Activated CD4-positive, alpha-beta T cell treated with anti-CD3 and anti-CD28 coated beads for 24 hours (primary cell): ENCODE measurements around the gene ST8SIA5.

ENCODE experiments used
- DNase-seq, 2 donors: peaks; one replicate each; pipeline ENCODE4 v3.0.0-alpha.2; 2020; ENCODE audit warnings: low read depth in 2 of 2

The ST8SIA5 gene

DNA sequence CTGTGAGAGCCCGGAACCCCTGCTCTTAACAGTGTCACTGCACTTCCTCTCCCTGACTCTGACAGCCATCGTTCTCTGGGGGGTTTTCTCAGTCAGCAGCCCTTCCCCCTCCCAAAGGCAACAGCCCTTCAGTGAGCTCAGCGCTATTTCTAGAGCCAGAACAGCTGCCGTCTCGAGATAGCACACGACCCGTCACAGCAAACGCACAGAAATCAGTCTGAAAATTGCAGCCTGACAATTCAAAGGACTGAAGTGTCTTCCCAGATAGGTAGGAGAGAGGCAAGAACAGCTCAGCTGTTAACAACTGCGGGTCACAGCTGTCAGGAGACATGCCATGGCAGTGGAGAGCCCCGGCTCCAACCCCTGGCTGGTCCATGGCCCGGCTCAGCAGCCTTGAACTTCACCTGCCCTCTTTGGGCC lies 45.4 kb downstream of the ST8SIA5 start:
- DNase-seq = no peak

DNA sequence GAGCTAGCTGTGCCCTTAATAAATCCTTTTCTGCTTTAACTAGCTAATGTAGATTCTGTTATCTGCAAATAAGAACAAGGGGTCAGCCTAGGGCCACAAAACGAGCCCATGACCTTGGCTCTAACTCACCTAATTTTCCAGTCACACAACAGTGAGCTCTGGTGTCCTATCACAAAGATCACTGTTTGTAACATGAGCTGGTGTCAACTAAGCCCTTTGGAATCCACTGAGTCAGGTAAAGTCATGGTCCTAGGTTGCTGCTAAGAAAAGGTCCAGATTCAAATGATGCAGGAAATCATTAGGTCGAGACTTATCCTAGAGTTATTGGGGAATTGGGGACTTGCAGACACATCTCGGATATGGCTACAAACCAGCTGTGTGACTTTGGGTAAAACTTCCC lies 49.9 kb downstream of the ST8SIA5 start:
- DNase-seq = no peak

DNA sequence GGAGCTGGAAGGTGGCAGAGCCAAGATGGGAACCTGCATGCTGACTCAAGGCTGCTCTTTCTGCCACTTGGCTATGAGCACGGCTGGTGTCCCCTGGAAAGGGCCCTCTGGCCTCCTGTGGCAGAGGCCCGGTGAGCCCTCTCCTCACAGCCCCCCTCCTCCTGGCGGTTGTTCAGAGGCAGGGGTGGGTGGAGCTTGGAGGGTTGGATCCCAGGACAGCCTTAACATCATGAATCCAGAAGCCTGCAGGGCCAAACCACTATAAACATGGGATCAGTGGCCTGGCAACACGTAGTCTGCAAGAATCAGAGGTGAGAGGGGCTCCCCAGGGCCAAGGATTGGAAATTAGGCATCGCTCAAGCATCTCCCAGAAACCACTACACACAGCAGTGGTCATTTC lies 51.3 kb downstream of the ST8SIA5 start:
- DNase-seq = no peak

DNA sequence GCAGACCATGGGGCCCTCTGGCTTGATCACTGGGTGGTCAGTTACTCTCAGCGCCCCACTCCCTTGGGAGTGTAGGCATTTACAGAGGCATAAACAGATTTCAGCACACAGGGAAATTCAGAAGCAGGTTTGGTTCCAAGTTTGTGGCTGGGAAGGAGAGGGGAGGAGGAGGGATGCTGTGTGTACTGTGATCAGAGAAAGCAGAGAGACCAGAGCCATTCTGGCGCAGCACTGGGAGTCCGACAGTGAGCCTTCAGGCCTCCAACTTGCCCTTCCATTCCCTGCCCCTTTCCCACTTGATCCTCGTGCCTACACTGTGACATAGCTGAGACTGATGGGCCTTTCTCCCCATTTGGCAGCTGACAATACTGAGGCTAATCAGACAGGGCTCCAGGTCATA lies 52.0 kb downstream of the ST8SIA5 start:
- no peak for DNase-seq

DNA sequence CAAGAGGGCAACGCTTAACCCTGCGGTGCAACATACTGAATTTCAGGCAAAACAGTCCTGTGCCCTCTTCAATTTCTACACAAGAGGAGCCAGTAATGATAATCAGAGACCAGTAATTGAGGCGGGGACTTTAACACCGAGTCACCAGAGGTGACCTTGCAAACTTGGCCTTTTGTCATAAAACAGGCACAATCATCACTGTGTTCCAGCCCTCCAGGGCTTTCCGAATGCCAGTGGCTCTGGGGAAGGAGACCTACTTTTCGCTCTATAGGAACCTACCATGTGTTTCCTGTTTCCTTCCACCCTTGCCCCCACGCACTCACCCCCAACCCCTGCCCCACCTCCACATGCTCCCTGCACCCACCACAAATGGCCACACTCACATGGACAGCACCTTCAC lies 52.7 kb downstream of the ST8SIA5 start:
- DNase-seq = no peak

DNA sequence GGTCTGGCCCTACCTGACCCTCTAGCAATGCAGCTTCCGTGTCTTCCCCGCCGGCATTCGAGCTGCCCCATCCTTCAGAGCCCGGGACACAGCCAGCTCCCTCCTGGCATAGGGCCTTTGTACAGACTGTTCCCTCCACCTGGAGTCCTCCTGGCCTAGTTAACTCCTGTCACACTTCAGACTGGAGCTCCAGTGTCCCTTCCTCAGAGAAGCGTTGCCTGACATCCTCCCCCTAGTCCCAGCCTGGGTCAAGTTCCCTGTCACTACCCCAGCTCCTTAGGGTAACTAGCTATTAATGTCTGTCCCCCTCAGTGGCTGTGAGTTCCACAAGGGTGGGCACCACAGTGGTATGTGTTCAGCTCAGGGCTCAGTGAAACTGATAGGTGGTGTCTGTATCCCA lies 54.4 kb downstream of the ST8SIA5 start:
- no peak for DNase-seq

DNA sequence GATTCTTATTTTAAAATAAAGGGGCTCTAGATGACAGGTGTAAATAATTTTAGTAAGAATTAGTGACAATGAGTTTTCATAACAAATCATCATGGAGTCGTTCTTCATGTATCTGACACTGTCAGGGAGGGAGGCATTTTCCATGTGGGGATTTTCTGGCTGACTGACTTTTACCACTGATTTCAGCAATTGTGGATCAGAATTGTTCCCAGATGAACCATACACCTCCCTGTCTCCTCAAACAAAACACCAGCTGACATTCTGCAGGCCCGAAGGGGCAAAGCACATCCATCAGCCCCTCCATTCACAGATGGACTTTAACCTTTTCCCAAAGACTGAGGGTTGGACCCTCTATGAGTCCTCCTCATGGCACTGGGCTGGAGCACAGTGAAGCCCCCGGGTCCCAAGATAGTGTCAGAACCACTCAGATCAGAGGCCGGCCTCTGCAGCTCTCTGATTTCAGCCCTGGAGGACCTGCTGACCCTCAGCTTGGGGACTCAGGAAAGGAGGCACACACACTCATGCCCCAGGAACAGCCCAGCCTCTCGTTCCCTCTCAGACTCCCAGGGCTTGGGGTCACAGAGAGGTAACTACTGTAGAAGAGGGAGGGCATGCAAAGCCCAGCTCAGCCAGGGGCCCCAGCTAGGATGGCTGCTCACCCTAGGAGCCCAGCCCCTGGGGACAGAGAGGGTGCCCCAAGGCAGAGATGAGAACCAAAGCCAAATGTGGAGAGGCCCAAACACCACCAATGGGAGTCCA lies 56.6 kb downstream of the ST8SIA5 start:
- DNase-seq = no peak

DNA sequence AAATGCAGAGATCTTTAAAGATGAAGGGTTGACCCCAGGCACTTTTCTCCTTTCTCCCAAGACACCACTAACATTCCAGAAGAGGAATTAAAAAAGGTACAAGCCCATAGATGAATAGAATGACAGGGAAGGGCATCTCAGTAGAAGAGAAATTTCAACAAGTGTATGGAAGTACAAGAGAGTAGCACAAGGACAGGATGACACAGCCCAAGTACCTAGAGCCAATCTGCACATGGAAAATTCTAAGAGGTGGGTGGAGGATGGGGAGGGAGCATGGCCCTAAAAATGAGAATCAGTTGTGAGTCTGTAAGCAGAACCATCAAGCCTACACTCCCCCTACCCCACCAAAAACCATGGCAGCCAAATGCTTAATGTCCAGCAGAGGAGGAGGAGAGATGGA lies 60.2 kb downstream of the ST8SIA5 start:
- DNase-seq = no peak

DNA sequence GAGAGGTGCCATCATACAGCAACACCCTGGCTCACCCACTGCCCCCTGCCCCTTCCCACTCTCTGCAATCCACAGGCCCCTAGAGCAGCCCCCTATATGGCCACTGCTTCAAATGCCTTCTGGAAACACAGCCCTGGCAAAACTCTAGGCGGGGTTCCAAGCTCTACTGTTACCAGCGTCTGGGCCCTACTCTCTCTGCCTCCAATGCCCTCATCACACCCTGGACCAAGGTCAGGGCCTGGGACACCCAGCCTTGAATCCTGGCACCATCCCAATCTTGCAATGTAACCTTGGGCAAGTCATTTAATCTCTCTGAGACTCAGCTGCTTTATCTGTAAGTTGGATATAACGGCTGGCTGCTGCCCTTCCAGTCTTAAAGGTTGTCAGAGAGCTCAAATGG lies 60.6 kb downstream of the ST8SIA5 start:
- DNase-seq = no peak

DNA sequence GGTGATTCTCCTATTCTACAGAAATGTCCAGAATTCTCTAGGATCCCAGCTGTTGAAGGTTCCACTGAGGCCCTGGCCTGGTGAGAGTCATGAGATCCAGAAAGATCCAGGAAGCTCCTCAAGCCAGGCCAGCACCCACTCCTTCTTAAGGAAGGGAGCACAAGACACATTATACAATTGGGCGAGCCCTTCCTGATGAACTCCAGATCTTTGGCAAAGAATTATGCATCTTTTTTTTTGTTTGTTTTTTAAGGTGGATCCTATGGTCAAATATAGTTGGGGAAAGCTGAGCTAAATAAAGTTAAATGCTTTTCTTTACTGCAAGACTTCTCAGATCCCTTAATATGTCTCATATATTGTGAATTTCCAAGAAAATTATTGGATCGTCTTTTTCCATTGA lies 62.9 kb downstream of the ST8SIA5 start:
- no peak for DNase-seq

DNA sequence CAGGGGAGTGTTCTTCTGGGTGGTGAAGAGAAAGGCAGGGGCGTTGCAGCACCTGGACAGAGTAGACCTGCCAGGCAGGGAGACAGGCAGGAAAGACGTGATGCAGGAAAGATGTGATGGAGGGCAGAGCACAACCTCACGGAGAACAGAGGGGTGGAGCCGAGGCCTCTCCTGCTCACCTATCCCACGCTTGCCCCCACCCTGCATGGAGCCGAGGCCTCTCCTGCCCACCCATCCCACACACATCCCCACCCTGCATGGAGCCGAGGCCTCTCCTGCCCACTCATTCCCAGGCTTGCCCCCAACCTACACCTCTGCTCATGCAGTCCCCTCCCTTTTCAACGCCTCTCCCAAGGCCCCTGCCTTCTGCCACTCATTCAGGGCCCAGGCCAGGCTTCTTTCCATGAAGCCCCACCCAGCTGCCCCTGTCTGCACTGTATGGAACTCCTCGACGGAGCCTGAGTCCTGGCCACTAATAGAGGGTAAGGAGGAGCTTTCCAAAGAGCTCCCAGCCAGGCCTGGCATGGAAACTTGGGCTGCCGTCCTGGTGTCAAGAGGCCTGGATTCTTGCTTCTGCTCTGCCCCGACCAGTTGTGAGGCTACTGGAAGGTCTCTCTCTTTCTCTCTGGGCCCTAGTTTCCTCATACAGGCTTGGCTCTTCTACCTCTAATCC lies 67.9 kb downstream of the ST8SIA5 start:
- DNase-seq = no peak

DNA sequence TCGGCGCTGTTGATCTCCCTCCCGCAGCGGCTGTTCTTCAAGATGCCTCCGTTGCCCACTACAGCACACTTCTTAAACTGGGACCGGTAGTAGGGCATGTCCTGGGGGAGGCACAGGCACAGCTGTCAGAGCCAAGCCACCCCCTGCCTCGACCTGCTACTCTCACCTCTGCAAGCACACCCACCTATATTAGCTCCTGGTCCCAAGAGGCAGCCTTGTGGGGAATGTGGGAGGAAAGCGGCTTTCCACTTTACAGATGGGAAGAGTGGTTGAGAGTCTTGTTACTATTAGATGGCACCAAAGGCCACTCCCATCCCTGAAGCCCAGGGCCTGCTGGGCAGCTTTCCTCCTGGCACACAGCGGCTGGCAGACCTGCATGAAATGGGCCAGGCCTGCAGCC lies 70.7 kb downstream of the ST8SIA5 start:
- DNase-seq = no peak

DNA sequence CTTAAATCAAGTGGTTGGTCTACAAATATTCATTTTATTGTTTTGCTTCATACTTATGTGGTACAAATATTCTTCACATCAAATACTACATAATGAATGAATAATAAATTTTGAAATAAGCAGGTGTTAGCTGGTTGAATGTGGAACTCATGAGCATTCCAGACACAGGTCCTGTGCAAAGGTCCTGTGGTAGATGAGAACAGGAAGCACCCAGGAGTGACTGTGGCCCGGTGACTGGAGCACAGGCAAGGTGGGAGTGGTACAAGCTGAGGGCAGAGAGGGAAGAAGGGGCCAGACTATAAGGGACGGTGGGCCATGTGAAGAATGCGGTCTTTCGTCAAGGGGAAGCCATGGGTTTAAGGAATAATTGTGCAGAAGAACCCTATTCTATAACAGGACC lies 73.6 kb downstream of the ST8SIA5 start:
- DNase-seq = no peak

DNA sequence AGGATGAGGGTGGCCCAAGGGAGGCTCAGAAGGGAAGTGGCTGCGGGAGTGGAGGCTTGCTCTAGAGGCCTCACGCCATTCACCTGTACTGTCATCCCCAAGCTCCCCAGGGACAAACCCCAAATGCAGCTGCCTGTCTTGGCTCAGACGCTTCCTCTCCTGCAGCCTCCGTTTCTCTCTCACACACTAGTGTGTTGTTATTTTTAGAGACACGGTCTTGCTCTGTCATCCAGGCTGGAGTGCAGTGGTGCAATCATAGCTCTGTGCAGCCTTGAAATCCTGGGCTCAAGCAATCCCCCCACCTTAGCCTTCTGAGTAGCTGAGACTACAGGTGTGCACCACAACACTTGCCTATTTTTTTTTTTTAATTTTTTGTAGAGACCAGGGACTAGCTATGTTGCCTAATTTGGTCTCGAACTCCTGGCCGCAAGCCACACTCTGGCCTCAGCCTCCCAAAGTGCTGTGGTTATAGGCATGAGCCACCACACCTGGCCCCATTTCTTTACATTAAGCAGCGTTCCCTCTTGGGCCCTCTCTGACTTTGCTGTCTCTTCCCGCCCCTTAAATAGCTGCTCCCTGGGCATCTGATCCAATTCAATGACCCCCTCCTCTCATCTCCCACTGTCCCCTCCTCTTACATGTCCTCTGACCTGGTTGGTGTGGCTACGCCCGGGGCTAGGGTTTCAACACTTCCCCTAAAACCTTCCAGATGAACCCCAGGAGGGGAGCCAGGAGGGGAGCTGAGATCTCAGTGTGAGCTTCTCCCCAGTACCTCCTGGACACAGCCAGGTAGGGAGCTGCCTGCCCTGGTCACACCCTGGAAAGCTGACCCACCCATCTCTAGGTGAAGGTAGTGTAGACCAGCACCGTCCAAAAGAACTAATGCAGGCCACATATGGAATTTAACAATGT lies 75.8 kb downstream of the ST8SIA5 start:
- DNase-seq = no peak

DNA sequence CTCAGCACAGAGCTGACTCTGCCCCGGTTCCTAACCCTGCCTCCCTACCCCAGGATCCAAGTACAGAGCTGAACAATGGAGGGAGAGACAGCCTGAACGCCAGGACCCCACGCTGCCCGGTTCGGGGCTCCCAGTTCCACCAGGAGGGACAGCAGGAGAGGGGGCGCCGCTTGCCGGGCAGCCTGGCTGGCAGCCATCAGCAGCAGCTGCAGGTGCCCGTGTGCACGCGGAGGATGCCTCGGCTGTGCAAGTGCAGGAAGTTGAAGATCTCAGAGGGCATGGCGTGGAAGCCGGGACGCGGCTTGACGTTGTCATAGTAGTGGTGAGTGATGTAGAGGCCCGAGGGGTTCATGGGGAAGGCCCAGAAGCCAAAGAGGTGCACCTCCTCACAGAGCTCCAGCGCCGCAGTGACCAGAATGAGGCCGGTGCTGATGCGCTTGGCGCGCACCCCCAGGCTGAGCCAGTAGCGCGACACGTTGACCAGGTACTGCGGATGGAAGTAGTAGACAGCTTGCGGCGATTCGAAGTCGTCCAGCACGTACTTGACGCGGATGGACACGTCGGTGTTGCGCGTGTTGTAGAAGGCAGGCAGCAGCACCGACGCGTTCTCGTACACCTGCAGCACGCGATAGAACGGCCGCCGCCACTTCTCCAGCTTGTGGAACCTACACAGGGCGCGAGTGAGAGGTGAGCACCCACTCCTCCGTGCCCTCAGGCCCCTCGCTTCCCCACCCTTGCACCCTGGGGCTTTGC lies 76.8 kb downstream of the ST8SIA5 start:
- no peak for DNase-seq

DNA sequence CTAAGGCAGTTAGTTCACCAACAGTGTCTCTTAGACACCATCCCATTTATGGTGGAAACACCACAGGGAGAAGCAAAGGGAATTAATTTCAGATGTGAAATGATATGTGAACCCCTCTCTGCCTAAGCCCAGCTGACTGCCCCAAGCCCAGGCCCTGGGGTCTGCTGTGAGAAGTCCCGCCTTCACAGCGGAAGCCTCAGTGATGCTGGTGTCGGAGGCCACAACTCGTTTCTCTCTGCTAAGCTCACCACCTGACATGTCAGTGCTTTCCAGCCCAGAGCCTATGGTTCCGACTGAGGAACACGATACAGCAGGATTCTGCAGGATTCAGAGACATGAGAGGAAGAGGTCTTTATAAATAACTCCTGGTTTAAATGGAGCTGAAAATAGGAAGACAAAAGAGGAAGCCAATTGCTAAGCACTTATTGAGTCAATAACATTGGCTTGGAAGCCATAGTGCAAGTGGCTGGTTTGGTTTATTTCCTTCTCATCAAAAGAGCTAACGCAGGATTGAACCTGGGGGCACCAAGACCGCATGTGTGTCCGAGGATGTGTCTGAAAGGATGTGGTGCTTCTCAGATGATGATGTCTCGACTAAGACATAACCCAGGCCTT lies 78.0 kb downstream of the ST8SIA5 start:
- no peak for DNase-seq

DNA sequence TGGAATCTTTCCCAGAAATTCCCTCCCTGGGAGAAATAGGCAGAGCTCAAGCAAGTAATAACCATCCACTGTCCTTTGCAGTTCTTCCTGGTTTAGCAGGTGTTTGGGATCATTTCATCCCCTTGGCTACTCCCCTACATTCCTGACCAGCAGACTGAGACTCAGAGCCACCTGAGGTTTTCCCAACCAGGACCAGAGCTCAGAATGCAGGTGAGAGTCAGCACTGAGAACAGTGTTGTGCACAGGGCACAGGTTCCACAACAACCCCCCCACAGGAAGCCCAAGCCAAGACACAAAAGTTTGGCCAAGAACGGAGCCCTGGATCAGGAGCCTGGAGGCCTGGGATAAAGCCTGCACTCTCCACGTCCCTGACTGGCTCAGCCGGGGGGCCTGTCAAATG lies 78.8 kb downstream of the ST8SIA5 start:
- DNase-seq = no peak

DNA sequence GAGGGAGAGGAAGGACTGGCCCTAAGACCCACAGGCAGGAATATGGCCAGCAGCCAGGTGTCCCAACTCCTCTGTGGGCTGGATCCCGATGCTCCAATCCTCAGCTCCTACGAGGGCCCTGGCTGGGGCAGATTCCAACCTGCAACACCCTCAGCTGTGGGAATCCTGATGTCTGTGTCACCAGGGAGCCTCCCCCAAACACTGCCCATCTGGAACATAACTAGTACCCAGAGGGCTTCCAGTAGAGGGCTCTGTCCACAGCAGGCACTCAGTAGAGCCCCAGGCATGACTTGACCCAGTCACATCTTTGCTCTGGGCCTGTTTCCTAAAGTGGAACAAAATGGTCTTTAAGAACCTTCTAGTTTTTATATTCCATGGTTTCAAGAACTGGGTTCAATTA lies 79.2 kb downstream of the ST8SIA5 start:
- DNase-seq = no peak

DNA sequence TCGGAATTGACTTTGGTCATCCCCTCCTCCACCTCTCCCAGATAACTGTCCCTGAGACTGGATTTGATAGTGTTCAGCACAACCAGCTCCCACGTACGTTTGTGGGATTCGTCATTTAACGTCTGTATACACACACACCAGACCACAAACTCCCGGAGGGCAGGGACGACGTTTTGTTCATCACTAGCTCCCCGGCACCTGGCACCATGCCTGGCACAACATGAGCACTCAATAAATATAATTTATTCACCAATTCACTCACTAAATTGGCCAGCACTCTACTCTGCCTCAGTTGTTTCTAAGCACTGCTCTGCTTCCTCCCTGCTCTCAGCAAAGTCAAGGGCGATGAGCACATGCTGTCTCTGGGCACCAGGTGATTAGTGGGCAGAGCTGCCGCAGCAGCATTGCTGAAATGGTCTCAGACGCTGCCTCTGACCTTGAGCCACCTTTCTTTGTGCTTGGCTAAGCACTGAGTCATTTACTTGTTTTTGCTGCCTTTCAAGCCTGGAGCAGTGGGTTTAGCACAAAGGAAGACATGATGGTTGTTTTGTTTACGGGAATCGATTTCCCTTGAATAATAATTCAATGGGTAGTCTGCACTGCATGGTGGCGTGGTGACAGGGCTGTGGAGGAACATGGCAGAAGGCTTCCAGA lies 80.5 kb downstream of the ST8SIA5 start:
- no peak for DNase-seq

DNA sequence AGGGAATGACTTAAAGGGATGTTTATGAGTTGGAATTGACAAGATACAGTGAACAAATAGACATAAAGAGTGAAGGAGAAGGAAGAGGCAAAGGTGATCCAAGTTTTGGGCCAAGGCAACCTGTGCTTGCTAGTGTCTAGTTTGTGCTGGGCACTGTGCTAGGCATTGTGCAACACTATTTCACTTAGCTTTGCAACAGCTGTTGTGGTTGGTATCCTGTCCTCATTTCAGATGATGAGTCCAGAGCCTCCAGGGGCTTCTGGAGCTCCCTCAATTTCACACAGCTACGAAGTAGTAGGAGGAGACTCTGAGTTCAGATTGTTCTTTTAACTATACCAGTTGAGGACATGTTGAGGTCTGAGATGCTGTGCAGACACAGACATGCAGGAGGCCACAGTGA lies 81.7 kb downstream of the ST8SIA5 start:
- DNase-seq = no peak
